K562 (cell line): Measurements from ENCODE around the gene HEMK1. TPM values are rescaled to one million over a fixed set of nuclear protein-coding genes. Genes with fewer than 3 reads are reported as not detected.

Source experiments
- ADNP ChIP-seq: fragments of 200-800 bp; sonication (Bioruptor generic); IDR thresholded peaks from 2 replicates; pipeline ENCODE4 v1.6.1; 2016; ENCODE audit warnings: missing genetic modification characterization, missing compliant biosample characterization
- CHD7 ChIP-seq: fragments of 200-600 bp; sonication (generic); IDR thresholded peaks from one replicate; pipeline ENCODE4 v1.6.1; 2012; ENCODE audit warnings: mild to moderate bottlenecking, low read depth, low read length, inconsistent platforms
- ESRRB ChIP-seq: fragments of 250-450 bp; sonication (Bioruptor Pico); IDR thresholded peaks from 2 replicates; pipeline ENCODE4 v1.5.0; 2020; ENCODE audit warnings: mild to moderate bottlenecking, moderate library complexity, borderline replicate concordance
- ETV6 ChIP-seq, 3 experiments: fragments of 150-350 bp in 1 of 3; sonication (generic) in 1 of 3; formaldehyde crosslinking in 1 of 3; IDR thresholded peaks; 2 replicates each; pipeline versions ENCODE4 v1.6.1 to v1.8.0; 2014 to 2022; ENCODE audit warnings: borderline replicate concordance in 2 of 3, low read depth in 2 of 3, antibody characterized with exemption in 1 of 3, low read length in 1 of 3, mild to moderate bottlenecking in 1 of 3, missing genetic modification reagents in 1 of 3
- EWSR1 ChIP-seq: fragments of 450-650 bp; IDR thresholded peaks from 2 replicates; pipeline ENCODE4 v1.6.1; 2018; ENCODE audit warnings: borderline replicate concordance, mild to moderate bottlenecking, low read depth, moderate library complexity; ENCODE audit not compliant: partially characterized antibody
- ZNF766 ChIP-seq: fragments of 200-800 bp; sonication (Bioruptor generic); conservative IDR thresholded peaks from 2 replicates; pipeline ENCODE4 v1.6.1; 2016; ENCODE audit warnings: missing genetic modification characterization, missing compliant biosample characterization
- polyA plus RNA-seq, 8 experiments: library from polyadenylated mRNA; depleted of rRNA in 4 of 8; stranded (reverse) in 5 of 8; unstranded in 3 of 8; fragments of >200 nt; fragmentation: Nextera tagmentation in 2 of 8; fragmentation: Illumina TruSeq in 1 of 8; extraction: Ambion mirVana in 2 of 8; extraction: Trizol in 1 of 8; gene quantifications; 2 replicates each; pipeline versions ENCODE4 v1.2.1 to v1.2.3, GENCODE V29; 2011 to 2014; ENCODE audit warnings: inconsistent platforms in 1 of 8, missing spikeins in 1 of 8
- total RNA-seq, 7 experiments: library from RNA; depleted of rRNA in 6 of 7; stranded (reverse); fragments of >200 nt in 6 of 7; fragmentation: Illumina TruSeq in 2 of 7; extraction: Trizol in 2 of 7; gene quantifications; 2 replicates each; pipeline versions ENCODE4 v1.2.1 to v1.2.3, GENCODE V29; 2011 to 2021; ENCODE audit warnings: low replicate concordance in 1 of 7

The HEMK1 gene
- total and polyA plus RNA-seq, 9 of the 15 experiments (the other 6 are each of a cell fraction or from before 2014, with no cell fraction given): 2.0 to 16.8 (median 11.4) TPM

- TF ChIP-seq CHD7 (no peak), ZNF766 (CRISPR knock-in tag) (no peak), EWSR1 (no peak), ESRRB (CRISPR knock-in tag) (no peak), ADNP (no peak), ETV6 (IDR thresholded peaks at IDR 0.05; ENCODE audit: borderline replicate concordance in 1 of 2, low read depth in 2 of 2, low read length in 1 of 2) (no peak), ETV6 (CRISPR knock-in tag; IDR thresholded peaks at IDR 0.05; ENCODE audit: borderline replicate concordance) (no peak)
- TF ChIP-seq, all 486 proteins: peak for 0
Measured at GRCh38 chr3:50552598-50552997, 16.7 kb upstream of the HEMK1 start (continued).
